Measurements from ENCODE around the gene PARK7. TPM values are rescaled to one million over a fixed set of nuclear protein-coding genes. Genes with fewer than 3 reads are reported as not detected.
"Not testable (repeated sequence)": the region's sequence is repeated elsewhere in the genome, so short reads cannot be mapped to it uniquely, and the experiment has no call there.

Gene PARK7
- total RNA-seq, 4 donors from 2014 or later: 161 to 216 (median 191) TPM

DNA sequence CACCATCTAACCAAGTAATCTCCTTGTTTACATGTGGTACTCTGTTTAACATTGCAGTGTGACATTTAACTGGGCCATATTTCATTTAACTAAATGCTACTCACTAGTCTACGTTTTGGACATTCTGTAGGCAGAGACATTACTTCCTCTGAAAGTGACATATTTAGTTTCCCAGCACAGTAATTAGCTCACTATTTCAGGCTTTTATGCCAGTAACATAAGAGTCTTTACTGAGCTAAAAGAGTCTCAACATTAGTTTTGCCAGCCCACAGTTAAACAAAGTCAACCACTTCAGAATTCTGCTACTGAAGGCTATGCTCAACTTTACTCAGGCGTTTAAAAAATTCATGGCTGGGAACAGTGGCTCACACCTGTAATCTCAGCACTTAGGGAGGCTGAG lies 18.3 kb upstream of the PARK7 start:
- WGBS, 2 donors: 61 to 68% methylated on average over 2 of the region's 2 CpGs
- Histone ChIP-seq H3K27me3 (peaks cover 0 to 24% of the 10 kb centered on the region in 2 donors), H3K4me1 (peaks cover 0 to 19% (median 3%) of the 10 kb centered on the region in 4 donors)

DNA sequence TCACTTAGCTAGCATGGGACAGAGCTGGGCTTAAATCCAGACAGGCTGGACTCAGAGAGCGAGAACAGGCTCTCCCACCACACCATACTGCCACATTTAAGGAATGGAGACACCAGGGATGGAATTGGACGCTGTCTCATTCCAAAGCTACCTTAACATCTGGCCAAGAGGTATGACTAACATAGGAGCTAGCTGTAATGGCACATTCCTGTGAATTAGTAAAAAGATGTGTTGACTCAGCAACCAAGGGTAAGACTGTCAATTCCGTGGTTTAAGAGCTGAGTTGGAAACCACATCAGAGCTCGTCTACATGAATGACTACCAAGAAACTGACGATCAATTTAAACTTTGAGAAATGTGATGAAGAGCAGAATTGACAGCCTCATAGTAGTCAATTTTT lies 12.6 kb upstream of the PARK7 start:
- Histone ChIP-seq H3K4me1 (peaks cover 0 to 4% (median 0%) of the 10 kb centered on the region in 4 donors), H3K27me3 (no peaks in the 10 kb centered on the region), H3K36me3 (no peaks in the 10 kb centered on the region), H3K9me3 (no peaks in the 10 kb centered on the region), H3K27ac (no peak overlapping the region), H3K4me3 (no peak overlapping the region)
- DNase-seq (ENCODE audit: low spot score in 2 of 2): no peak
- TF ChIP-seq POLR2A (IDR thresholded peaks at IDR 0.05): no peak
- no peak for TF ChIP-seq EP300 (IDR thresholded peaks at IDR 0.05)
- no peak for TF ChIP-seq CTCF (IDR thresholded peaks at IDR 0.05)
- 78 to 85% methylated on average over 5 of the region's 5 CpGs for WGBS, 2 donors

More for the DNA sequence above, 18.3 kb upstream of the PARK7 start:
- no peak for DNase-seq (ENCODE audit: low spot score in 2 of 2)
- no peaks in the 10 kb centered on the region for H3K9me3 ChIP-seq
- H3K27ac ChIP-seq: no peak overlapping the region
- H3K4me3 ChIP-seq: no peak overlapping the region
- no peak for TF ChIP-seq CTCF (IDR thresholded peaks at IDR 0.05)
- TF ChIP-seq POLR2A (IDR thresholded peaks at IDR 0.05): no peak
- TF ChIP-seq EP300 (IDR thresholded peaks at IDR 0.05): no peak
- no peaks in the 10 kb centered on the region for H3K36me3 ChIP-seq

DNA sequence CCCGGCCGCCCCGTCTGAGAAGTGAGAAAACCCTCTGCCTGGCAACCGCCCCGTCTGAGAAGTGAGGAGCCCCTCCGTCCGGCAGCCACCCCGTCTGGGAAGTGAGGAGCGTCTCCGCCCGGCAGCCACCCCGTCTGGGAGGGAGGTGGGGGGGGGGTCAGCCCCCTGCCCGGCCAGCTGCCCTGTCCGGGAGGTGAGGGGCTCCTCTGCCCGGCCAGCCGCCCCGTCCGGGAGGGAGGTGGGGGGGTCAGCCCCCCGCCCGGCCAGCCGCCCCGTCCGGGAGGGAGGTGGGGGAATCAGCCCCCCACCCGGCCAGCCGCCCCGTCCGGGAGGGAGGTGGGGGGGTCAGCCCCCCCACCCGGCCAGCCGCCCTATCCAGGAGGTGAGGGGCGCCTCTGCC lies 8.7 kb upstream of the PARK7 start:
- not testable (repeated sequence) for H3K27ac ChIP-seq; DNase-seq (ENCODE audit: low spot score in 2 of 2); H3K27me3 ChIP-seq; H3K4me3 ChIP-seq; H3K4me1 ChIP-seq; H3K36me3 ChIP-seq; H3K9me3 ChIP-seq
- WGBS, 2 donors: no CpG with 5 or more reads among the region's 30 CpGs

DNA sequence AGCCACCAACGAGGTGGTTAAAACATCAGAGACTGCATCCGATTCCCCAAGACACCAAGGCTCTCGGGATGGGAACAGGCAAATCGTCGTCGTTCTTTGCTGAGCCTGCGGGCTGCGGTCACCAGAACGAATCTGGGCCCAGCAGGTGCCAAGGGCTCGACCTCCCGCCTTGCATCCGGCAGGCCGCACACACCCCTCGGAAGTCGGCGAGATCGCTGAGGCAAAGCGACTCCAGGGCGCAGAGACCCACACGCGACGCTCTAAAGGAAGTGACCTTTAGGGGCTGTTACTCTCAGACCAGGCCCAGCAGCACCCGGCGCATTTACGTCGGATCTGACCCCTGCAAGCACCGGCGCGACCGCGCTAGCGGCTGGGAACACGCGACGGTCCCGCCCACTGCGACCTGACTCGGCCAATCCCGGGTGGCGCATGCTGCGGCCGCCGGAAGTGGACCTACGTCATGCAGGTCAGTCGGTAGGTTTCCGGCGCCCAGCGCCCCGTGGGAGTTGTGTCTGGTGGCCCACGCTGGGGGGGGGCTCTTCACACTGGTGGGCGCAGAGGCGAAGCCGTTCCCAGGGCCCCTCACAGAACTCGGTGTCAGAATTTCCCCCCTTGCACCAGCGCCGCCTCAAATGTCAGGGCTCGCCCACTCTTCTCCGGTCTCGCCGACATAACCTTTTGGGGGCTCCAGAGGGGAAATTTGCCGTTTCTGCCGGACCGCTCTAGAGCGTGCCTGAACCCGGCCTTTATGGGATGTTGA lies 7.5 kb upstream of the PARK7 start:
- Histone ChIP-seq H3K27me3 (no peaks in the 10 kb centered on the region), H3K4me1 (peaks cover 0 to 9% (median 0%) of the 10 kb centered on the region in 4 donors), H3K36me3 (no peaks in the 10 kb centered on the region), H3K4me3 (peak overlapping the region; percentile 55 to 77 (median 66)), H3K27ac (peak overlapping the region; percentile 47 to 97 (median 92)), H3K9me3 (no peaks in the 10 kb centered on the region)
- WGBS, 2 donors: 1 to 3% methylated on average over 31 to 62 of the region's 65 CpGs
- peak; percentile 90 to 92 for DNase-seq (ENCODE audit: low spot score in 2 of 2)
- peak; percentile 61 to 91 for TF ChIP-seq EP300 (IDR thresholded peaks at IDR 0.05)
- peak in 2 of 5 experiments; percentile 15 to 37 for TF ChIP-seq CTCF (IDR thresholded peaks at IDR 0.05)
- TF ChIP-seq POLR2A (IDR thresholded peaks at IDR 0.05): peak; percentile 43 to 72

DNA sequence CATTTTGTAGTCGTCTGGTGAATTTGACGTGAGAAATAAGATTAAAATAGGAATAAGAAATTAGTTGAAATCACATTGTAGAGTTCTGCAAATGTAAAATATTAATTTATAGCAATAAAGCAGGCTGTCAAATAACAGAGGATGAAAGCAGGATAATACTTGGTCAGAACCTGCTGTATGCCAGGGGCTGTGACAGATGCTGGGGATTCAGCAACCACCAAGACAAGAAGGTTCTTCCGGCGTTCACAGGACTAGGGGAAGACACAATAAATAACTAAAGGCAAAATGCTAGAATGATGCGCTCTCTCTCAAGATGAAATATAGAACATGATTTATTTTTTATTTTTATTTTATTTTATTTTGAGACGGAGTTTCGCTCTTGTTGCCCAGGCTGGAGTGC lies 6.8 kb upstream of the PARK7 start:
- no peaks in the 10 kb centered on the region for H3K27me3 ChIP-seq
- WGBS, 2 donors: 64 to 66% methylated on average over 7 of the region's 7 CpGs
- peaks cover 0 to 9% (median 0%) of the 10 kb centered on the region in 4 donors for H3K4me1 ChIP-seq
- H3K9me3 ChIP-seq: no peaks in the 10 kb centered on the region
- no peaks in the 10 kb centered on the region for H3K36me3 ChIP-seq
- peak overlapping the region; percentile 47 to 97 (median 92) for H3K27ac ChIP-seq
- no peak for TF ChIP-seq CTCF (IDR thresholded peaks at IDR 0.05)
- no peak for TF ChIP-seq POLR2A (IDR thresholded peaks at IDR 0.05)
- TF ChIP-seq EP300 (IDR thresholded peaks at IDR 0.05): no peak
- peak overlapping the region; percentile 55 to 77 (median 66) for H3K4me3 ChIP-seq
- DNase-seq (ENCODE audit: low spot score in 2 of 2): no peak
